GM10266 (cell line): ENCODE measurements around the gene KLF18.

Experiments used
- DNase-seq: peaks from one replicate; pipeline ENCODE4 v3.0.0; 2012; ENCODE audit errors: extremely low spot score
- TF ChIP-seq, protein P1 (sequence below): IDR thresholded peaks from 2 replicates; pipeline ENCODE4 v1.5.1; 2012; ENCODE audit warnings: mild to moderate bottlenecking, low read depth; ENCODE audit not compliant: control insufficient read depth, insufficient read depth; ENCODE audit errors: missing control alignments

KLF18 gene

DNA sequence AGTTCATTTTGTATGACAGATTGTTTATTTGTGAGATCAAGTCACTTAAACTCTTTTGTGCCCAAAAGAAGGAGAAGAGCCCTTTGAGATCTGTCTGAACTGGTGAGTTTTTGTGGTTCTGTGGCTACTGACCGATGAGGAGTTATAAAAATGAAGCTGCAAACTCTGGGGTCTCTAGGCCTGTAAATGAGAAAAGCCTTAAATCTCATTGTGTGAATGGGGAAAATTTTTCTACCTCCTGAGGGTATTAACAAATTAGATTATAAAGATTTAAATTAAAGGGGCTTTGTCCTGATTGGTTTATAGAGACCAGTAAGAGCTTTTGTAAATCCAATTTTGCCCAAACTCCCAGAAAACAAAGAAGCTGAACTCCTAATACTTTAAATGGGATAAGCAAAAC, 32.5 kb downstream of the KLF18 start:
- no peak for DNase-seq
- TF ChIP-seq, protein P1, sequence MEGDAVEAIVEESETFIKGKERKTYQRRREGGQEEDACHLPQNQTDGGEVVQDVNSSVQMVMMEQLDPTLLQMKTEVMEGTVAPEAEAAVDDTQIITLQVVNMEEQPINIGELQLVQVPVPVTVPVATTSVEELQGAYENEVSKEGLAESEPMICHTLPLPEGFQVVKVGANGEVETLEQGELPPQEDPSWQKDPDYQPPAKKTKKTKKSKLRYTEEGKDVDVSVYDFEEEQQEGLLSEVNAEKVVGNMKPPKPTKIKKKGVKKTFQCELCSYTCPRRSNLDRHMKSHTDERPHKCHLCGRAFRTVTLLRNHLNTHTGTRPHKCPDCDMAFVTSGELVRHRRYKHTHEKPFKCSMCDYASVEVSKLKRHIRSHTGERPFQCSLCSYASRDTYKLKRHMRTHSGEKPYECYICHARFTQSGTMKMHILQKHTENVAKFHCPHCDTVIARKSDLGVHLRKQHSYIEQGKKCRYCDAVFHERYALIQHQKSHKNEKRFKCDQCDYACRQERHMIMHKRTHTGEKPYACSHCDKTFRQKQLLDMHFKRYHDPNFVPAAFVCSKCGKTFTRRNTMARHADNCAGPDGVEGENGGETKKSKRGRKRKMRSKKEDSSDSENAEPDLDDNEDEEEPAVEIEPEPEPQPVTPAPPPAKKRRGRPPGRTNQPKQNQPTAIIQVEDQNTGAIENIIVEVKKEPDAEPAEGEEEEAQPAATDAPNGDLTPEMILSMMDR = no peak

GRCh38 chr1:44108241-44108640, 33.2 kb downstream of the KLF18 start:
- DNase-seq = no peak
- TF ChIP-seq, protein P1 = no peak

DNA sequence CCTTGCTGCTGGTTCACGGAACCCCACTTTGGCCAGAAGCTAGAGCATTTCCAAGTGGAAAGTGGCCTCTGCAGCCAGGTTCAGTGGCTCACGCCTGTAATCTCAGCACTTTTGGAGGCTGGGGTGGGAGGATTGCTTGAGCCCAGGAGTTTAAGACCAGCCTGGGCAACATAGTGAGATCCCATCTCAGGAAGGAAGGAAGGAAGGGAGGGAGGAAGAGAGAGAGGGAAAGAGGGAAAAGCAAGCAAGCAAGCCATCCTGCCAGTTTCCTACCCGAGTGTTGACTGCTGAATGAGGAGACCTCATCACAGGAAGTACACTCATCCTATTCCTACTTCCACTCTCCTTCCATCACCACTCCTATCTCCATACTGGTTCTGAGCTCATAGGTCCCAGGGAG, 35.6 kb downstream of the KLF18 start:
- no peak for DNase-seq
- TF ChIP-seq, protein P1 = no peak

GRCh38 chr1:44103270-44104131, 37.9 kb downstream of the KLF18 start:
- TF ChIP-seq, protein P1 = peak; percentile 22
- DNase-seq = no peak

GRCh38 chr1:44101328-44101727, 40.1 kb downstream of the KLF18 start:
- DNase-seq = no peak
- TF ChIP-seq, protein P1 = no peak

DNA sequence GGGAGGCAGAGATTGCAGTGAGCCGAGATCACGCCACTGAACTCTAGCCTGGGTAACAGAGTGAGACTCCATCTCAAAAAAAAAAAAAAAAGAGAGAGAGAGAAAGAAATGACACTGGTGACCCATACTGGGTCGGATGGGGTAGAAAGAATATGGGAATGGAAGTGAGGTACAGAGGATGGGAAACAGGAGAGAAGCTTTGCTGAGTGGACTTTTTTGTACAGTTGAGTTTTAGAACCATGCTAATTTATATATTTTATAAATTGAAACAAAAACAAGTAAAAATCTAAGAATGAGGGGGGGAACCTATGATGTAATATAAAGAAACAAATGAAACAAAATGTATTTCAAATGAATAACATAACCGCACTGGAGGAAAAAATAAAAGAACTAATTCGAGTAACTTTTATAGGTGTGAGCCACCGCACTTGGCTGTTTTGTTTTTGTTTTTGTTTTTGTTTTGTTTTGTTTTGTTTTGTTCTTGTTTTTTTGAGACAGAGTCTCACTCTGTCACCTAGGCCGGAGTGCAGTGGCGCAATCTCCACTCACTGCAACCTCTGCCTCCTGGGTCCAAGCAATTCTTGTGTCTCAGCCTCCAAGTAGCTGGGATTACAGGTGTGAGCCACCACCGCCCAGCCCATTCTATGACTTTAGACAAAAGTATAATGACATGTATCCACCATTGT, 41.1 kb downstream of the KLF18 start:
- no peak for DNase-seq
- TF ChIP-seq, protein P1 = no peak

GRCh38 chr1:44094047-44094446, 47.4 kb downstream of the KLF18 start:
- no peak for DNase-seq
- TF ChIP-seq, protein P1 = no peak
